SH-SY5Y (cell line): ENCODE measurements around the gene NLRP12.

ENCODE experiments used
- GATA2 ChIP-seq: IDR thresholded peaks from 2 replicates; pipeline ENCODE4 v1.6.1; 2011; ENCODE audit warnings: mild to moderate bottlenecking, low read depth, low read length
- GATA3 ChIP-seq: IDR thresholded peaks from 2 replicates; pipeline ENCODE4 v1.6.1; 2011; ENCODE audit warnings: low read depth, mild to moderate bottlenecking, low read length, moderate library complexity

DNA sequence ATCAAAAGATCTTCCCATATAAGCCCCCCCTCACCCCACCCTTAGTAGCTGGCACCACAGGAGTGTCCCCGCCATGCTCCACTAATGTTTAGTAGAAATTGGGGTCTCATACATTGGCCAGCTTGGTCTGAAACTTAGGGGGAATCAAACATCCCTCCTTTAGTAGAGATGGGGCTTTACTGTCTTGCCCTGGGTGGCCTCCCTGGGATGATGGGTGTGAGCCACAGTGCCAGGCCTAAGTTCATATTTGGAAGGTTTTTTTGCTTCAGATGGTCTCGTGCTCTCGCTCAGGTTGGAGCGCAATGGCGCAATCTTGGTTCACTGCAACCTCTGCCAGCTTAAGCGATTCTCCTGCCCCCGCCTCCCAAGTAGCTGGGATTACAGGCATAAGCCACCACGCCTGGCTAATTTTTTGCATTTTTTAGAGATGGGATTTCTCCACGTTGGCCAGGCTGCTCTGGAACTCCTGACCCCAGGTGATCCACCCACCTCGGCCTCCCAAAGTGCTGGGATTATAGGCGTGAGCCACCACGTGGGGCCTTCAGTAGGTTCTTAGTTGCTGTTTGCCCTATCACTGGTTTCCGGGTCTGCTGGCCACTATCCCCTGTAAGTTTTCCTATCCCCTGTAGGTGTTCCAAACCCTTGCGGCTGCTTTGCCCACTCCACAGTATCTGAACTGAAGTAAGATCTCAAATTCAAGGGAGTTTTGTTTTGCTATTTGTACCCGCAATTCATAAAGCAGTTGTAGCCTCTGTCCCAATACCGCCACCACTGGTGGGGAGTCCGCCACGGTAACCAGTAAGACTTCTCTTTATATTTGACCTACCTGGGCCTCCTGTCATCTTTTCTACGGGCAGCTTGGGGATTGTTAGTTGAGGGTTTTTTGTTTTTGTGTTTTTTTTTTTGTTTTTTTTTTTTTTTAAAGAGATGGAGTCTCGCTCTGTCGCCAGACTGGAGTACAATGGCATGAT lies 34.1 kb downstream of the NLRP12 start:
- TF ChIP-seq GATA3 (no peak), GATA2 (no peak)
